ENCODE measurements around the gene GALNT2. TPM values are rescaled to one million over a fixed set of nuclear protein-coding genes. Genes with fewer than 3 reads are reported as not detected.
A peak's percentile ranks its signal among the peaks of the same experiment; 100 is the strongest.

The GALNT2 gene
- total and polyA plus RNA-seq, 5 donors, result 27.4 to 45.5 (median 38.8) TPM

- 87% methylated on average over 41 of the region's 41 CpGs for WGBS
- no peak for ATAC-seq
Measured at GRCh38 chr1:230197644-230198567, 130.9 kb downstream of the GALNT2 start.

DNA sequence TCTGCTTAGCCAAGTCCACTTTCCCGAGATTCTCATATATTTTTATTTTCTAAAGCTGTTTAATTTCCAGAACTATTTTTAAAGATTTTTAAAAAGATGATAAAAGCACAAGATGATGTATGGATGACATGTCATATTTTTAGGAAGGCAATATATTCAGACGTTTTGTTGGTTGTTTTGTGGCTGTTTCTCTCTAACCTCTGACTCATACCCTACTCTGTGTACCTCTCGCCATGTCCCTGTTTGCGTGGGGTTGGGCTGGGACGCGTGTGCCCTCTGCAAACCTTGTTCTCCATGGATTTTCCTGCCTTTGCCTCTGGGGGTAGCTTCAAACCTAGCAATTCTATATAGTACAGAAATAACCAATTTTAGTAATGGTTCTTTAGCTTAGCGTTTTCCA lies 132.0 kb downstream of the GALNT2 start:
- Histone ChIP-seq H3K9me3 (ENCODE audit: control insufficient read depth, low read length) (no peaks in the 10 kb centered on the region), H3K27ac (ENCODE audit: low read length) (no peak overlapping the region), H3K4me3 (ENCODE audit: low read length) (no peak overlapping the region), H3K27me3 (ENCODE audit: control insufficient read depth, insufficient read depth) (no peaks in the 10 kb centered on the region), H3K4me1 (ENCODE audit: control insufficient read depth, insufficient read depth, low read length) (no peaks in the 10 kb centered on the region)
- 84% methylated on average over 7 of the region's 7 CpGs for WGBS
- intact Hi-C loops (cut with DNase I), result no loop called here
- DNase-seq, result no peak
- no peak for ATAC-seq

More at GRCh38 chr1:230197644-230198567, 130.9 kb downstream of the GALNT2 start:
- no peaks in the 10 kb centered on the region for H3K9me3 ChIP-seq (ENCODE audit: control insufficient read depth, low read length)
- H3K4me1 ChIP-seq (ENCODE audit: control insufficient read depth, insufficient read depth, low read length), result no peaks in the 10 kb centered on the region
- no peak for DNase-seq
- intact Hi-C loops (cut with DNase I), result no loop called here
- no peak overlapping the region for H3K4me3 ChIP-seq (ENCODE audit: low read length)
- no peaks in the 10 kb centered on the region for H3K27me3 ChIP-seq (ENCODE audit: control insufficient read depth, insufficient read depth)
- H3K27ac ChIP-seq (ENCODE audit: low read length), result no peak overlapping the region

- 97% methylated on average over 4 of the region's 4 CpGs for WGBS
- no peaks in the 10 kb centered on the region for H3K4me1 ChIP-seq (ENCODE audit: control insufficient read depth, insufficient read depth, low read length)
- ATAC-seq (no peak), DNase-seq (no peak)
- intact Hi-C loops (cut with DNase I), result no loop called here
- no peaks in the 10 kb centered on the region for H3K9me3 ChIP-seq (ENCODE audit: control insufficient read depth, low read length)
- no peak overlapping the region for H3K4me3 ChIP-seq (ENCODE audit: low read length)
- H3K27me3 ChIP-seq (ENCODE audit: control insufficient read depth, insufficient read depth), result no peaks in the 10 kb centered on the region
- H3K27ac ChIP-seq (ENCODE audit: low read length), result no peak overlapping the region
Measured at GRCh38 chr1:230199554-230199953, 132.5 kb downstream of the GALNT2 start.

GRCh38 chr1:230200276-230200675 lies 133.2 kb downstream of the GALNT2 start:
- H3K27ac ChIP-seq (ENCODE audit: low read length), result no peak overlapping the region
- no peaks in the 10 kb centered on the region for H3K9me3 ChIP-seq (ENCODE audit: control insufficient read depth, low read length)
- intact Hi-C loops (cut with DNase I), result no loop called here
- ATAC-seq (no peak), DNase-seq (no peak)
- H3K27me3 ChIP-seq (ENCODE audit: control insufficient read depth, insufficient read depth), result no peaks in the 10 kb centered on the region
- H3K4me1 ChIP-seq (ENCODE audit: control insufficient read depth, insufficient read depth, low read length), result peaks cover 3% of the 10 kb centered on the region
- 98% methylated on average over 9 of the region's 9 CpGs for WGBS
- no peak overlapping the region for H3K4me3 ChIP-seq (ENCODE audit: low read length)

GRCh38 chr1:230201445-230201844 lies 134.4 kb downstream of the GALNT2 start:
- no peak overlapping the region for H3K27ac ChIP-seq (ENCODE audit: low read length)
- DNase-seq, result no peak

DNA sequence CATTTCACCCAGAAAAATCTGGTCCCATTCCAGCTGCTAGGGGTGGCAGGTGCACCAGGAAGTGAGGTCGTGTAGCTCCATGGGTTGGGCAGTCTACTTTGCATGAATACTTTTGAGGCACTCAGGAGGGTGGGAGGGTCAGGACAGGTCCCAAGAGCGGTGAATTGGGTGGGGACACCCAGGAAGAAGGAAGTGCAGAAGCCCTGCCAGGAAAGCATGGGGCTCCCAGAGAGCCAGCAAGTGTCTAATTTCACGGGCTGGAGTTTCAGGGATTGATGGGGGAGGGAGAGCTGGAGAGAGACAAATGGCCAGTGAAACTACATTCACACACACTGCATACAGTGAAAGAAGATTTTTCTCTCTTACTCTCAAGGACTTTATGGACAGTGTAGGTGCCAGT lies 137.8 kb downstream of the GALNT2 start:
- 52% methylated on average over 3 of the region's 3 CpGs for WGBS
- Histone ChIP-seq H3K27me3 (ENCODE audit: control insufficient read depth, insufficient read depth) (no peaks in the 10 kb centered on the region), H3K4me1 (ENCODE audit: control insufficient read depth, insufficient read depth, low read length) (peaks cover 24% of the 10 kb centered on the region), H3K9me3 (ENCODE audit: control insufficient read depth, low read length) (no peaks in the 10 kb centered on the region), H3K4me3 (ENCODE audit: low read length) (no peak overlapping the region), H3K27ac (ENCODE audit: low read length) (no peak overlapping the region)
- intact Hi-C loops (cut with DNase I), result no loop called here
- DNase-seq, result peak in 1 of 3 donors; percentile 54
- peak in 1 of 2 donors; percentile 37 for ATAC-seq

More at GRCh38 chr1:230201445-230201844, 134.4 kb downstream of the GALNT2 start:
- intact Hi-C loops (cut with DNase I), result no loop called here
- Histone ChIP-seq H3K27me3 (ENCODE audit: control insufficient read depth, insufficient read depth) (no peaks in the 10 kb centered on the region), H3K4me1 (ENCODE audit: control insufficient read depth, insufficient read depth, low read length) (peaks cover 10% of the 10 kb centered on the region), H3K9me3 (ENCODE audit: control insufficient read depth, low read length) (no peaks in the 10 kb centered on the region), H3K4me3 (ENCODE audit: low read length) (no peak overlapping the region)
- 83% methylated on average over 9 of the region's 9 CpGs for WGBS
- no peak for ATAC-seq

DNA sequence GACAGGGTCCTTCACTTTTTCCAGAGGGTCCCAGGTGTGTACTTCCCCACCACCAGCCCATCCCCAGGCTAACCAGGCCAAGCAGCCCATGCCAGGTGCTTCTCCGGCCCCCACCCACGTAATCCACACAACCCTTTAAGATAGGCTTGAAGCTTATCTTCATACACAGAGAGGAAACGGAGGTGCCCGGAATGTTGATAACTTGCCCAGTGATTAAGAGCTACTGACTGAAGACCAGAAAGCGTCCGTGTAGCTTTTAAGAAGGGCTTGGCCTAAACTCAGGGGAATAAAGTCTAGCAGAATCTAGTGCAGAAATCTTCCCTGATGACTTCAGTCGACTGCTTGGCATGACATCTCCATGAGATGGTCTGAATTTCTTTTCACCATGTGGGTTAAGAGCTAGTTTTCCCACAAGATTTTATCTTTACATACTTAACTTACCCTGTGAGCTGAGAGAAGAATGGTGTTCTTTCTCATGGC lies 138.7 kb downstream of the GALNT2 start:
- WGBS, result 16% methylated on average over 7 of the region's 7 CpGs
- Histone ChIP-seq H3K4me3 (ENCODE audit: low read length) (no peak overlapping the region), H3K27ac (ENCODE audit: low read length) (peak overlapping the region; percentile 16), H3K27me3 (ENCODE audit: control insufficient read depth, insufficient read depth) (no peaks in the 10 kb centered on the region), H3K9me3 (ENCODE audit: control insufficient read depth, low read length) (no peaks in the 10 kb centered on the region), H3K4me1 (ENCODE audit: control insufficient read depth, insufficient read depth, low read length) (peaks cover 25% of the 10 kb centered on the region)
- intact Hi-C loops (cut with DNase I), result no loop called here
- ATAC-seq (peak; percentile 27 to 44), DNase-seq (no peak)

- 91% methylated on average over 2 of the region's 2 CpGs for WGBS
- intact Hi-C loops (cut with DNase I), result no loop called here
- Histone ChIP-seq H3K9me3 (ENCODE audit: control insufficient read depth, low read length) (no peaks in the 10 kb centered on the region), H3K4me1 (ENCODE audit: control insufficient read depth, insufficient read depth, low read length) (peaks cover 27% of the 10 kb centered on the region), H3K27ac (ENCODE audit: low read length) (no peak overlapping the region), H3K27me3 (ENCODE audit: control insufficient read depth, insufficient read depth) (no peaks in the 10 kb centered on the region), H3K4me3 (ENCODE audit: low read length) (no peak overlapping the region)
- DNase-seq (no peak), ATAC-seq (no peak)
Measured at GRCh38 chr1:230206207-230206606, 139.2 kb downstream of the GALNT2 start.

DNA sequence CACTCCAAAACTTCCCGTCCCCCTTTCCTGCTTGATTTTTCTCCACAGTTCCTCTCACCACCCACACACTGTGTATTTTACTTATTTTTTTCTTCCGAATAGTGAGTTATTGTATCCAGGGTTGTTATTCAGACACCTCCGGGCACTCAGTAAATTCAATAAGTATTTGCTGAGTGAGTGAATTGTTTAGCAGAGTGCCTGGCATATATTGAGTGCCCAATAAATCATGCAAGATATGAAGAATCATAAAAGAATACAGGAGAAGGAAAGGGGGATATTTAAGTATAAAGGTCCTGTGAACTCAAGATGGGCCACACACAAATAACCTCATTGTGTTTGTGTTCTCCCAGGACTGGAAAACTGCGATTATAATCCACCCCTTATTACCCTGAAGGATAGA lies 139.9 kb downstream of the GALNT2 start:
- 75% methylated on average over 4 of the region's 4 CpGs for WGBS
- intact Hi-C loops (cut with DNase I), result no loop called here

DNA sequence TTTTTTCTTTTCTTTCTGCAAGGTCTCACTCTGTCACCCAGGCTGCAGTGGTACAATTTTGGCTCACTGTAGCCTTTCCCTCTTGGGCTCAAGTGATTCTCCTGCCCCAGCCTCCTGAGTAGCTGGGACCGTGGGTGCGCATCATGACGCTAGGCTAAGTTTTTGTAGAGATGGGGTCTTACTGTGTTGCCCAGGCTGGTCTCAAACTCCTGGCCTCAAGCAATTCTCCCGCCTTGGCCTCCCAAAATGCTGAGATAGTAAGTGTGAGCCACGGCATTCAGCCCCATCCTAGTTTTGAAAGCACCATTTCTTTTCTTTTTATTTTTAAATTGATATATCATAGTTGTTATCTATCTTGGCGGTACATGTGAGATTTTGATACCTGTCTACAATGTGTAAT lies 140.6 kb downstream of the GALNT2 start:
- 98% methylated on average over 6 of the region's 6 CpGs for WGBS
- no peaks in the 10 kb centered on the region for H3K9me3 ChIP-seq (ENCODE audit: control insufficient read depth, low read length)
- H3K4me1 ChIP-seq (ENCODE audit: control insufficient read depth, insufficient read depth, low read length), result peaks cover 29% of the 10 kb centered on the region
- DNase-seq, result no peak
- intact Hi-C loops (cut with DNase I), result no loop called here
- no peaks in the 10 kb centered on the region for H3K27me3 ChIP-seq (ENCODE audit: control insufficient read depth, insufficient read depth)
- no peak overlapping the region for H3K27ac ChIP-seq (ENCODE audit: low read length)
- ATAC-seq, result no peak
- H3K4me3 ChIP-seq (ENCODE audit: low read length), result no peak overlapping the region

More for the DNA sequence above, 139.9 kb downstream of the GALNT2 start:
- DNase-seq (no peak), ATAC-seq (no peak)
- Histone ChIP-seq H3K4me1 (ENCODE audit: control insufficient read depth, insufficient read depth, low read length) (peaks cover 27% of the 10 kb centered on the region), H3K27ac (ENCODE audit: low read length) (no peak overlapping the region), H3K27me3 (ENCODE audit: control insufficient read depth, insufficient read depth) (no peaks in the 10 kb centered on the region), H3K9me3 (ENCODE audit: control insufficient read depth, low read length) (no peaks in the 10 kb centered on the region), H3K4me3 (ENCODE audit: low read length) (no peak overlapping the region)

DNA sequence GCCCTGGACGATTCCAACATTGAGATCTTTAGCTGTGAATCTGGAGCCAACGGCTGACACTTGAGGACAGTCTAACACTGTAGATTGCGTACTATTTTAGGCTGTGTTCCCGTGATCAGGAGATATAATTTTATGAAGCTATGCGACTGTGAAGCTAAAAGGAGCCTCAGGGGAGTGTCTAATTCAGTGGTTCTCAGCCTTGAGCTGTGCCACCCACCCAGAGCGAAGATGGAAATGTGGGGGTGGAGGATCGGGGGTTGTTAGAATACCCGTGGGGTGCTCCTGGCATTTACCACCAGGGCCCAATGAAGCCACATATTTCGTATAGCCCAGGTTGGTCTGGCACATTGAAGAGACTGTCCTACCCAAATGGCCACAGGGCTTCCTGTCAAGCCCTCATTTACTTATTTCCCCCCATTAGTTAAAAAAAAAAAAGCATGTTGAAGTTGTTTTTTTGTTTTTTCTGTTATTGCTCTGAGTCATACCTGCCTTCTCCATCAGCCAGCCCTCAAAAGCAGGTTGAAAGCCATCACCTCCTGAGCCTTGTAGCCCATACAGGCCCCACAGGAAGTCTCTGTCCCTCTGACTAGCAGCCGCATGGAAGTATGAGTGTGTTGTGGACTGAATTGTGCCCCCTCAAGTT lies 141.7 kb downstream of the GALNT2 start:
- DNase-seq (no peak), ATAC-seq (peak; percentile 40 to 54)
- intact Hi-C loops (cut with DNase I), result no loop called here
- 58% methylated on average over 10 of the region's 10 CpGs for WGBS
- H3K27ac ChIP-seq (ENCODE audit: low read length), result peak overlapping the region; percentile 57
- H3K4me1 ChIP-seq (ENCODE audit: control insufficient read depth, insufficient read depth, low read length), result peaks cover 29% of the 10 kb centered on the region
- no peak overlapping the region for H3K4me3 ChIP-seq (ENCODE audit: low read length)
- H3K27me3 ChIP-seq (ENCODE audit: control insufficient read depth, insufficient read depth), result no peaks in the 10 kb centered on the region
- no peaks in the 10 kb centered on the region for H3K9me3 ChIP-seq (ENCODE audit: control insufficient read depth, low read length)

Data from right cardiac atrium (tissue), 5 donors.